Erythroblast (primary cell): Measurements from ENCODE around the gene PCDH15.

Source experiments
- DNase-seq, 2 experiments: peaks; one replicate each; lab custom pipeline; 2025; lab: John Stamatoyannopoulos, UW
- GATA1 ChIP-seq: IDR thresholded peaks from 2 replicates; pipeline ENCODE4 v1.6.1; 2011; ENCODE audit warnings: low read depth, mild to moderate bottlenecking, control low read depth, low read length, moderate library complexity
- POLR2A ChIP-seq: IDR thresholded peaks from 2 replicates; pipeline ENCODE4 v1.6.1; 2011; ENCODE audit warnings: mild to moderate bottlenecking, low read length

PCDH15 gene

DNA sequence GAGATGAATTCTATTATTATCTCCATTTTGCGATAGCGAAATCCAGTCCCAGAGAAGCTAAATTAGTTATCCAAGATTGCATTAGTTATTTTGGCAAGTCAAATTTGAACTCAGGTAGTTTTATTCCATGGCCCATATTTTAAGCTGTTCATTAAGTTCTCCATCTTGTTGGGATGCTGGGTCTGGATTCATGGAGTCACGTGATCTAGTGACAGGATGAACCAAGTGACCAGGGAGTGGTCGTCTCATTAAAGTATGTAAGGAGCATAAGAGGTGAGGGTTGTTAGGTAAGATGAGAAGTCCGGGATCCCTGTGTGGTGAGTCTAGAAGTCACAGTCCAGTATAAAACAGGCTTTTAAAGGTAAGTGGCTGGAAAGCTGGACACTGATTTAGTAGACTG lies 740.5 kb downstream of the PCDH15 start:
- DNase-seq, result no peak
- TF ChIP-seq POLR2A (no peak), GATA1 (no peak)

DNA sequence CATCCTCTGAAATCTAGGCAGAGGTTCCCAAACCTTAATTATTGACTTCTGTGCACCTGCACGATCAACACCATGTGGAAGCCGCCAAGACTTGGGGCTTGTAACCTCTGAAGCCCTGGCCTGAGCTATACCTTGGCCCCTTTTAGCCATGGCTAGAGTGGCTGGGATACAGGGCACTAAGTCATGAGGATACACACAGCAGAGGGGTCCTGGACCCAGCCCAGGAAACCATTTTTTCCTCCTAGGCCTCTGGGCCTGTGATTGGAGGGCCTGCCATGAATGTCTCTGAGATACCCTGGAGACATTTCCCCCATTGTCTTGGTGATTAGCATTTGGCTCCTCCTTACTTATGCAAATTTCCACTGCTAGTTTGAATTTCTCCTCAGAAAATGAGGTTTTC lies 743.7 kb downstream of the PCDH15 start:
- TF ChIP-seq POLR2A (no peak), GATA1 (no peak)
- DNase-seq, result no peak

DNA sequence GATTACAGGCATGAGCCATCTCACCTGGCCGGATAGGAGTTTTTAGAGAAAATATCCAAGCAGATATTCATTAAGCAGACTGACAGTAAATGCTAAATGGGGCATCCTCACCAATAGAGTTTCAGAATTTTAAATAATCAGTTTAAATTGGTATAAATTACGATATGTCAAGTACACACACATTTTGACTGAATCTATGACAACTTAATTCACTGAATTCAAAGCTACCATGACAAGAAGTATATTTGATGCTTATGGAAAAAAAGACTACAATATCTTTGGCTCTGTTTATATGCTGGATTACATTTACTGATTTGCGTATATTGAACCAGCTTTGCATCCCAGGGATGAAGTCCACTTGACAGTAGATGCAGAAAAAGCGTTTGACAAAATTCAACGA lies 774.7 kb downstream of the PCDH15 start:
- no peak for TF ChIP-seq POLR2A
- no peak for TF ChIP-seq GATA1
- DNase-seq, result no peak

DNA sequence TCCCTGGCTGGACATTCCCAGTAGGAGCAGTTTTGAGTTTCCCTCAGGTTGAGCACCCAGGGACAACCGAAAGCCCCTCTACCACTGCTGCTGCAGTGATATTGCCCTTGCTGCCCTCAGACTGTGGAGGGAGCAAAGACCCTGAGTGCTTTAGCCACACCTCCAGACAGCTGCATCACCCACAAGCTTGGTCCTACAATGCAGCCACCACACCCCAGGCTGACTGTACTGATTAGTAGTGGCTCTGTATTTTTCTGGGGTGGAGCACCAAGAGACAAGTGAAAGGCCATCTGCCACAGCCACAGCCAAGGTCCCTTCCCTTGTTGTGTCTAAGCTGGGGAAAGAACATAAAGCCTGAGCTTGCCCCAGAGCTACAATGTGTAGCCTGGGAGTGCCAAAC lies 789.9 kb downstream of the PCDH15 start:
- no peak for DNase-seq
- TF ChIP-seq POLR2A (no peak), GATA1 (no peak)

DNA sequence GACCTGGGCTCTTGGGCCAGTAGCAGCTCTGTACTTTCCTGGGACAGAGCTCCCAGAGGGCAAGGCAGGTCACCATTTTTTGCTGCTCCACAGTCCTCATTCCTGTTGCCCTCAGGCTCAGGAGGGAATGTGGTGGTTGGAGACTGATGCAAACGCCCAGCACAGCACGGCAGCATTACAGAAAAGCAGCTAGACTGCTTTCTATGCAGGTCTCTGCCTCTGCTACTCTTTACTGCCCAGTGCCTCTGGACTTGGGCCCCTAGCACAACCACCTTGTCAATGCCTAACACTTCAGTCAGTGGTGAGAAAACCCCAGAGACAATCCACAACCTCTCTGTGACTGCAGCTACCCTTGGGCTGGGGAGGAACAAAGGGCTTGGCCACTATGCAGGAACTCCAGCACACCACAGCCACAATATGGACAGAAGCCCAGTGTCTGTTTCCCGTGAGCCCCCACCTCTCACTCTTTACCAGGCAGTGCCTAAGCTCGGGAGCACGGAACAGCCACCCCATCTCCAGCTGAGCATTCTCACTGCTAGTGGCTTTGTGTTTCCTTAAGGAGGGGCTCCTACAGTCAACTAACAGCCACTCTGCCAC lies 790.6 kb downstream of the PCDH15 start:
- DNase-seq, result no peak
- TF ChIP-seq POLR2A (no peak), GATA1 (no peak)

DNA sequence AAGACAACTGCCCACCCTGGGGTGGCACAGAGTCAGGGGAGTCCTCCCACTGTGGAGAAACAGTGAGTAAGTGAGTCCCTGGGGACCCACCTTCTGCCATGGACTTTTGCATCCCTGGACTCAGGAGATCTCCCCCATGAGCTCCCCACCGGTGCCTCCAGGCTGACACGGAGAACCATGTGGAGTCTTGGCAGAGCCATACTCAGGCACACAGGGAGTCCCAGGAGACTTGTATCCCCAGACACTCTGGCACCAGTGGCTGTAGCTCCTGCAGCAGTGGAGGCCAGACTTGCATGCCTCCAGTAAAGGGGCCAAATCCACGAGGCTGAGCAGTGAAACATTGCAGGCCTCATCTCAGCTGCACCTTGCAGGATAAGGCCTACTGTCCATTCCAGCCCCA lies 791.4 kb downstream of the PCDH15 start:
- no peak for DNase-seq
- TF ChIP-seq POLR2A (no peak), GATA1 (no peak)

DNA sequence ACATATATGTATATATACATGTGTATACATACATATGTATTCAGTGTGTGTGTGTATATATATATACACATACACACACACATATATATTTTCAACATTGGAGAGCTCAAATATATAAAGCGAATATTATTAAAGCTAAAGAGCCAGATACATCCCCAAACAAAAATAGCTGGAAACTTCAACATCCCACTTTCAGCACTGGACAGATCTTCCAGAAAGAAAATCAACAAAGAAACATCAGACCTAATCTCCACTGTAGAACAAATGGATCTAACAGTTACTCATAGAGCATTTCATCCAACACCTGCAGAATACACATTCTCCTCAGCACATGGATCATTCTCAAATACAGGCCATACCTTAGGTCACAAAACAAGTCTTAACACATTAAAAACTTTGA lies 799.0 kb downstream of the PCDH15 start:
- TF ChIP-seq POLR2A (no peak), GATA1 (no peak)
- no peak for DNase-seq

DNA sequence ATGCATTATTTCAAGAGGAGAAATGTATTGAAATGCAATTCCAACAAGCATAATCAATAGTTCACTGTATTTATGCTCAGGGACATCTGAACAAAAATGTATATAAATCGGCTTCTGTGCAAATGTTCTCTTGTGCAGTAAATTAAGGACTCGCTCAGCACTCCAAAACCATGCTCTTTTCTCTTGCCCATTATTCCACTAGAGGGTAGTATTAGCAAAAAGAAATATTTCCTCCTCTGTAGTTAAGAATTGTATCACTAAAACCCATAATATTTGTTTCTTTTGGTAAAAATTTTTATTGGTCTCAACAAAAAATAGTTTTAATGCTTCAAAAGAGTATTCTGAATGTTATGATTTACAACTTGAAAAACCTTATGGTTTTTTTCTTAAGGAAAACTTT lies 803.1 kb downstream of the PCDH15 start:
- TF ChIP-seq GATA1 (no peak), POLR2A (no peak)
- DNase-seq, result no peak

DNA sequence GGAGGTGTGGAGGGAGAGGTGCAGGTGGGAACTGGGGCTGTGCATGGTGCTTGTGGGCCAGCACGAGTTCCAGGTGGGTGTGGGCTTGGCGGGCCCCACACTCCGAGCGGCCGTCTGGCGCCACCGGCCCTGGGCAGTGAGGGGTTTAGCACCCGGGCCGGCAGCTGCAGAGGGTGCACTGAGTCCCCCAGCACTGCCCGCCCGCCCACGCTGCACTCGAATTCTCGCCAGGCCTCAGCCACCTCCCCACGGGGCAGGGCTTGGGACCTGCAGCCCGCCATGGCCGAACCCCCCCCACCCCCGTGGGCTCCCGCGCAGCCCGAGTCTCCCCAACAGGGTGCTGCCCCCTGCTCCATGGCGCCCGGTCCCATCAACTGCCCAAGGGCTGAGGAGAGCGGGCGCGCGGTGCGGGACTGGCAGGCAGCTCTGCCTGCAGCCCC lies 810.2 kb downstream of the PCDH15 start:
- no peak for DNase-seq
- TF ChIP-seq POLR2A (no peak), GATA1 (no peak)

DNA sequence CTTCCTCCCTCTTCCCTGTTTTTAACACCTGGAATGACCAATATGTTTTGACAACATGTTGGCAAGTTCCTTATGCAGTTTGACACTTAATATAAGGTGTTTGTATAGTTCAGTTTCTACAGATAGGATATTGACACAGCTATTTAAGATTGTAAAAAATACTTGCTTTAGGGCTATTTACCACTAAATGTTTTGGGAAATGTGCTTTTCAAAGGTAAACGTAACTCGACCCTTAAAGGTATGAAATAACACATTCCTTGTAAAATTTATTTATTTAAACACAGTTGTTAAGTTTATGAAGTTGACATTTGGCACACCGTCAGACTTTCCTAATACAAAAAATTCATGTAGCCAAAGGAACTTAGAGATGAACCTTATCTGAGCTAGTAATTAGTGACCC lies 817.6 kb downstream of the PCDH15 start:
- TF ChIP-seq GATA1 (no peak), POLR2A (no peak)
- no peak for DNase-seq

DNA sequence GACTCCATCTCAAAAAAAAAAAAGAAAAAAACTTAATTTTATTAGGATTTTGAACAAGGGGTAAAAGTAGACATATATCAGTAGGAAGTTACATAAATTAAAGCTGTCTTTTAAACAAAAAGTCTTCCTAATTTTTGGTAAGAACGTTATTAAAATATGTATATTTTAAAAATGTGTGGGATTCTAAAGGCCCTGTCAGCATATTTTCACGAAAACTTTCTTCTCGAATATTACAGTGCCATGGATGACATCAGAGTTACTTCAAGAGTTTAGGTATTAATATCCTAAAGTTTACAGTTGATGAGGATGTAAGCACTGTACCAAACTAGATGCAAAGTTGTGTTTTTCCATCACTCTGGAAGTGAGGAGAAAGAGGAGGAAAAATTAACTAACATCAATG lies 820.8 kb downstream of the PCDH15 start:
- TF ChIP-seq GATA1 (no peak), POLR2A (no peak)
- DNase-seq, result no peak

DNA sequence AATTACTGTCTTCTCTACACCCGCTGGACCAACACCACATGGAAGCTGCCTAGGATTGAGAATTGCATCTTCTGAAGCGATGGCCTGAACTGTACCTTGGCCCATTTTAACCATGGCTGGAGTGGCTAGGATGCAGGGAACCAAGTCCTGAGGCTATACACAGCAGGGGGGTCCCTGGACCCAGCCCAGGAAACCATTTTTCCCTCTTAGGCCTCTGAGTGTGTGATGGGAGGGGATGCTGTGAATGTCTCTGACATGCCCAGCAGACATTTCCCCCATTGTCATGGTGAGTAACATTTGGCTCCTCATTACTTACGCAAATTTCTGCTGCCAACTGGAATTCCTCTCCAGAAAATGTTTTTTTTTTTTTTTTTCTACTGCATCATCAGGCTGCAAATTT lies 822.7 kb downstream of the PCDH15 start:
- DNase-seq, result no peak
- TF ChIP-seq GATA1, result no peak
- no peak for TF ChIP-seq POLR2A

DNA sequence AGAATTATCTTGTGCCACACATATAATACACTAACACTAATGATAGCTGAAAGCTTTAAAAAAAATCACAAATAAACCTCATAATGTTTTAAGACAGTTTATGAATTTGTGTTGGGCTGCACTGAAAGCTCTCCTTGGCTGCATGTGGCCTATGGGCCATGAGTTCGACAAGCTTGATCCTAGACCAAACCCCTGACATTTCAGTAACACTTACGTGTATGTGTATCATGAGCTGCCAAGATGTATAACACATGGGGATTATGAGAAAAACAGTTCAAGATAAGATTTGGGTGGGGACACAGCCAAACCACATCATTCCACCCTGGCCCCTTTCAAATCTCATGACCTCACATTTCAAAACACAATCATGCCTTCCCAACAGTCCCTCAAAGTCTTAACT lies 823.8 kb downstream of the PCDH15 start:
- TF ChIP-seq GATA1 (no peak), POLR2A (no peak)
- DNase-seq, result no peak

DNA sequence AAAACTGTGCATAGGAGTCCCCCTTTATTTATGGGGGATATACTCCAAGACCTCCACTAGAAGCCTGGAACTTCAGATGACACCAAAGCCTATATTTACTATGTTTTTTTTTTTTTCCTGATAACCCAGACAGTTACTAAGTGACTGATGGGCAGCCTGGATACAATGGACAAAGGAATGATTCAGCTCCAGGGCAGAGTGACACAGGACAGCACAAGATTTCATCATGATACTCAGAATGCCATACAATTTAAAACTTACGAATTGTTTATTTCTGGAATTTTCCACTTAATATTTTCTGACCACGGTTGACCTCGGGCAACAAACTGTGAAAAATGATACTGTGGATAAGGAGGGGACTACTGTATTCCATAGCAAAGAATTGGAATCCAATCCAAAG lies 843.6 kb downstream of the PCDH15 start:
- TF ChIP-seq POLR2A (no peak), GATA1 (no peak)
- DNase-seq, result no peak

DNA sequence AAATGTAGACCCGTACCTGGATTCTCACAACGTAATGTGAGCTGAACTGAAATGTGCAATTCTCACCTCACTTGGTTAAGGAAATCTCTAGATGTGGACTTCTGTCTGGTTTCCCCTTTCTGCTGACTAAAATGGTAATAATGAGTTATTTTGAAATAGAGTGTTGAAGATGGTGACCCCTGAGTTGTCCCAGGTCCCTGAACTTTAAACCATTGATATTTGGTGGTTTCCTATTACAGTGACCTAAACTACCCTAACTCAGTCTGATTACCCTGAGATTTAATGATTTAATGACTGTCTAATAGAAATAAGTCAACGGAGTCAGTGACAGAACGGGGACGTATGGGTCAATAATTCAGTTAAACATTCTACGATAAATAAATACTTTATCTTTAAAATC lies 845.9 kb downstream of the PCDH15 start:
- no peak for DNase-seq

More for the DNA sequence above, 845.9 kb downstream of the PCDH15 start:
- TF ChIP-seq POLR2A (no peak), GATA1 (no peak)
